Trophoblast cell (in vitro differentiated cells and primary cell): ENCODE data around the gene BTBD17.

Source experiments
- DNase-seq, 2 donors: peaks; one replicate each; pipeline ENCODE4 v3.0.0-alpha.2; 2016
- H2AFZ ChIP-seq: 2 replicates; pipeline ENCODE4 v1.6.1; 2013; ENCODE audit warnings: low read length, moderate library complexity, mild to moderate bottlenecking; ENCODE audit not compliant: insufficient read depth, poor library complexity
- H2AK5ac ChIP-seq: 2 replicates; pipeline ENCODE4 v1.6.1; 2013; ENCODE audit warnings: mild to moderate bottlenecking, low read length
- H2BK120ac ChIP-seq: 2 replicates; pipeline ENCODE4 v1.6.1; 2013; ENCODE audit warnings: low read length, mild to moderate bottlenecking, moderate library complexity; ENCODE audit not compliant: insufficient read depth, poor library complexity
- H2BK12ac ChIP-seq: 2 replicates; pipeline ENCODE4 v1.6.1; 2013; ENCODE audit warnings: mild to moderate bottlenecking, low read length, moderate library complexity
- H2BK5ac ChIP-seq: 2 replicates; pipeline ENCODE4 v1.6.1; 2013; ENCODE audit warnings: low read length, low read depth, moderate library complexity, mild to moderate bottlenecking; ENCODE audit not compliant: poor library complexity
- H3K14ac ChIP-seq: 2 replicates; pipeline ENCODE4 v1.6.1; 2013; ENCODE audit warnings: mild to moderate bottlenecking, low read length
- H3K18ac ChIP-seq: 2 replicates; pipeline ENCODE4 v1.6.1; 2013; ENCODE audit warnings: mild to moderate bottlenecking, low read length
- H3K23ac ChIP-seq: 2 replicates; pipeline ENCODE4 v1.6.1; 2013; ENCODE audit warnings: low read length
- H3K27ac ChIP-seq: 2 replicates; pipeline ENCODE4 v1.5.1; 2013; ENCODE audit warnings: low read depth, mild to moderate bottlenecking, inconsistent platforms, low read length, moderate library complexity
- H3K27me3 ChIP-seq: 2 replicates; pipeline ENCODE4 v1.6.1; 2013; ENCODE audit warnings: inconsistent platforms, mild to moderate bottlenecking, low read length, moderate library complexity; ENCODE audit not compliant: insufficient read depth
- H3K36me3 ChIP-seq, 2 experiments: 1 replicate in 1 of 2; 2 replicates in 1 of 2; pipeline ENCODE4 v1.6.1; 2013; ENCODE audit warnings: low read length in 2 of 2, mild to moderate bottlenecking in 2 of 2, moderate library complexity in 1 of 2; ENCODE audit not compliant: insufficient read depth in 2 of 2, control insufficient read depth in 1 of 2
- H3K4ac ChIP-seq: 2 replicates; pipeline ENCODE4 v1.6.1; 2013; ENCODE audit warnings: low read depth, mild to moderate bottlenecking, low read length, moderate library complexity
- H3K4me1 ChIP-seq, 2 experiments: 1 replicate in 1 of 2; 2 replicates in 1 of 2; pipeline ENCODE4 v1.6.1; 2013; ENCODE audit warnings: low read length in 2 of 2, mild to moderate bottlenecking in 2 of 2, moderate library complexity in 1 of 2; ENCODE audit not compliant: insufficient read depth in 2 of 2, control insufficient read depth in 1 of 2
- H3K4me2 ChIP-seq: 2 replicates; pipeline ENCODE4 v1.6.1; 2013; ENCODE audit warnings: inconsistent platforms, mild to moderate bottlenecking, low read length, moderate library complexity
- H3K4me3 ChIP-seq: 2 replicates; pipeline ENCODE4 v1.5.1; 2013; ENCODE audit warnings: mild to moderate bottlenecking, low read depth, low read length, inconsistent platforms
- H3K79me1 ChIP-seq: one replicate; pipeline ENCODE4 v1.6.1; 2013; ENCODE audit warnings: low read length
- H3K79me2 ChIP-seq: 2 replicates; pipeline ENCODE4 v1.6.1; 2013; ENCODE audit warnings: low read length, mild to moderate bottlenecking; ENCODE audit not compliant: control insufficient read depth, insufficient read depth, poor library complexity
- H3K9ac ChIP-seq: 2 replicates; pipeline ENCODE4 v1.6.1; 2013; ENCODE audit warnings: mild to moderate bottlenecking, low read length
- H3K9me3 ChIP-seq: 2 replicates; pipeline ENCODE4 v1.6.1; 2013; ENCODE audit warnings: low read depth, mild to moderate bottlenecking, control low read depth, inconsistent platforms, low read length; ENCODE audit not compliant: insufficient read depth
- H4K12ac ChIP-seq: 2 replicates; pipeline ENCODE4 v1.6.1; 2013; ENCODE audit warnings: low read depth, mild to moderate bottlenecking, low read length, moderate library complexity
- H4K8ac ChIP-seq: 2 replicates; pipeline ENCODE4 v1.6.1; 2013; ENCODE audit warnings: low read depth, mild to moderate bottlenecking, low read length, moderate library complexity
- H4K91ac ChIP-seq: one replicate; pipeline ENCODE4 v1.6.1; 2013; ENCODE audit warnings: low read depth, mild to moderate bottlenecking, low read length, moderate library complexity
- WGBS: extraction: QIAGEN DNeasy Blood & Tissue Kit; methylation state at CpG from one replicate; pipeline ENCODE4 v1.1.7; 2013; ENCODE audit warnings: missing lambda C conversion rate; ENCODE audit not compliant: insufficient read length, insufficient coverage; ENCODE audit errors: extremely low coverage; 5-methylcytosine and 5-hydroxymethylcytosine counted together

The BTBD17 gene

GRCh38 chr17:74394275-74394950 is 32.7 kb upstream of the BTBD17 start:
- no peak overlapping the region for H3K14ac ChIP-seq
- H3K18ac ChIP-seq: no peak overlapping the region
- H3K27ac ChIP-seq: no peak overlapping the region
- no peak overlapping the region for H4K12ac ChIP-seq
- DNase-seq: no peak
- H3K9ac ChIP-seq: no peak overlapping the region
- no peak overlapping the region for H4K91ac ChIP-seq
- H3K4me2 ChIP-seq: no peak overlapping the region
- peak overlapping the region; percentile 10 for H2AFZ ChIP-seq
- no peak overlapping the region for H2BK5ac ChIP-seq
- H2AK5ac ChIP-seq: no peak overlapping the region
- H2BK12ac ChIP-seq: no peak overlapping the region
- no peak overlapping the region for H3K4me3 ChIP-seq
- no peaks in the 10 kb centered on the region for H3K36me3 ChIP-seq
- H3K9me3 ChIP-seq: peaks cover 2% of the 10 kb centered on the region
- WGBS: no CpG with 5 or more reads among the region's 12 CpGs
- no peak overlapping the region for H3K4ac ChIP-seq
- no peaks in the 10 kb centered on the region for H3K79me1 ChIP-seq
- no peak overlapping the region for H2BK120ac ChIP-seq
- no peak overlapping the region for H3K23ac ChIP-seq
- no peaks in the 10 kb centered on the region for H3K79me2 ChIP-seq
- H3K27me3 ChIP-seq: no peaks in the 10 kb centered on the region
- no peak overlapping the region for H4K8ac ChIP-seq
- peaks cover 6 to 8% of the 10 kb centered on the region in 2 experiments for H3K4me1 ChIP-seq

DNA sequence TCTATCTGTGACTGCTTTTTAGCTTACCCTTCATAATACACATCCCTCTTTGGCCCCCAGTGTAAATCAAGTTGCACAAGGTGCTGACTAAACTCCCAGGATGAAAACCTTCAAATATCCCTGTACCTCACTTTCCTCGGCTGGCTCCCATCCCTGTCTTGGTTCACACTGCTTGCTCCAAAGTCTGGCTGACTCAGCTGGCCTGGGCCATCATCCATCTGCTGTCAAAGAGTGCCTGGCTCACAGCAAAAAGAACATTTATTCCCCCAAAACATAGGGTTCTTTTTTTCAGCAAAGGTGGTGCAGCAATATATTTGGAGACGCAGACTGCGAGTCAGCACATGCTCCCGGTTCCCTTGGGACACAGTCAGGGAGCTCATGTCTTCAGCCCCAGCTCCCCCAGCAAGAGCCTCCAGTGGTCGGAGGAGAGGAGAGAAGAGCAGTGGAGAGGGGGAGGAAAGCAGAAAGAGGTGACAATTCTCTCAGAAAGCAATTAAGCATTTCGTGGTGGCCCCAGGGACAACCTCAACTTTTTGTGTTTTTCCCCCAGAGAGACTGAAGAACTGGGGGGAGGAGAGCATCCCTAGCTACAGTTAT is 31.8 kb upstream of the BTBD17 start:
- Histone ChIP-seq H3K4ac (no peak overlapping the region), H3K18ac (no peak overlapping the region), H3K23ac (no peak overlapping the region), H3K4me2 (no peak overlapping the region), H2AFZ (no peak overlapping the region), H3K27ac (no peak overlapping the region), H3K9ac (no peak overlapping the region), H3K4me1 (peaks cover 6 to 8% of the 10 kb centered on the region in 2 experiments), H4K12ac (no peak overlapping the region), H2AK5ac (no peak overlapping the region), H3K27me3 (no peaks in the 10 kb centered on the region), H3K14ac (no peak overlapping the region), H3K79me1 (no peaks in the 10 kb centered on the region), H2BK5ac (no peak overlapping the region), H3K4me3 (no peak overlapping the region), H4K8ac (no peak overlapping the region), H2BK120ac (no peak overlapping the region), H3K9me3 (peaks cover 2% of the 10 kb centered on the region), H3K79me2 (no peaks in the 10 kb centered on the region), H2BK12ac (no peak overlapping the region), H4K91ac (no peak overlapping the region), H3K36me3 (no peaks in the 10 kb centered on the region)
- WGBS: no CpG with 5 or more reads among the region's 6 CpGs
- no peak for DNase-seq

GRCh38 chr17:74392848-74393247 is 31.2 kb upstream of the BTBD17 start:
- Histone ChIP-seq H3K36me3 (no peaks in the 10 kb centered on the region), H3K18ac (no peak overlapping the region), H2BK120ac (no peak overlapping the region), H3K79me2 (no peaks in the 10 kb centered on the region), H3K9ac (no peak overlapping the region), H3K4me2 (no peak overlapping the region), H3K14ac (no peak overlapping the region), H3K23ac (no peak overlapping the region), H3K27me3 (no peaks in the 10 kb centered on the region), H3K4ac (no peak overlapping the region), H4K8ac (no peak overlapping the region), H3K79me1 (no peaks in the 10 kb centered on the region), H2BK5ac (no peak overlapping the region), H3K9me3 (peaks cover 2% of the 10 kb centered on the region), H2AK5ac (no peak overlapping the region), H3K4me1 (peaks cover 6 to 8% of the 10 kb centered on the region in 2 experiments), H2AFZ (no peak overlapping the region), H3K27ac (no peak overlapping the region), H4K12ac (no peak overlapping the region), H2BK12ac (no peak overlapping the region), H3K4me3 (no peak overlapping the region), H4K91ac (no peak overlapping the region)
- no peak for DNase-seq
- WGBS: no CpG with 5 or more reads among the region's 5 CpGs

DNA sequence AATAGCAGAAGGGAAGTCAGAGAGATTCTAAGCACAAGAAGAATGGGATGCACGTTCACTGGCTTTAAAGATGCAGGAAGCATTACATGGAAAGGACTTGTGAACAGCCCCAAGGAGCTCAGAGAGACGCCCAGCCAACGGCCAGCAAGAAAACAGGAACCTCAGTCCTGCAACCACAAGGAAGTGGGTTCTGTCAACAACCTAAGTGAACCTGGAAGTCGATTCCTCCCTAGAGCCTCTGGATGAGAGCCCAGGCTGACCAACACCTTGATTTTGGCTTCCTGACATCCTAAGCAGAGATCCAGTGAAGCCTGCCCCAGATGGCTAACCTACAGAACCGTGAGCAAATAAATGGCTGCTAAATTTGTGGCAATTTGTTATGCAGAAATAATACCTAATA is 30.1 kb upstream of the BTBD17 start:
- H3K27me3 ChIP-seq: no peaks in the 10 kb centered on the region
- no peaks in the 10 kb centered on the region for H3K79me2 ChIP-seq
- WGBS: no CpG with 5 or more reads among the region's 5 CpGs
- peaks cover 6 to 8% of the 10 kb centered on the region in 2 experiments for H3K4me1 ChIP-seq
- no peak for DNase-seq
- H3K27ac ChIP-seq: no peak overlapping the region
- H3K4me3 ChIP-seq: no peak overlapping the region
- H4K8ac ChIP-seq: no peak overlapping the region
- no peak overlapping the region for H3K14ac ChIP-seq
- no peak overlapping the region for H2AK5ac ChIP-seq
- H2BK12ac ChIP-seq: no peak overlapping the region
- H2AFZ ChIP-seq: no peak overlapping the region
- no peak overlapping the region for H3K18ac ChIP-seq
- H2BK5ac ChIP-seq: no peak overlapping the region
- no peak overlapping the region for H3K4me2 ChIP-seq
- H4K91ac ChIP-seq: no peak overlapping the region
- no peak overlapping the region for H3K9ac ChIP-seq
- no peak overlapping the region for H4K12ac ChIP-seq
- H2BK120ac ChIP-seq: no peak overlapping the region
- H3K23ac ChIP-seq: no peak overlapping the region
- no peaks in the 10 kb centered on the region for H3K79me1 ChIP-seq
- peaks cover 2% of the 10 kb centered on the region for H3K9me3 ChIP-seq
- H3K36me3 ChIP-seq: no peaks in the 10 kb centered on the region
- H3K4ac ChIP-seq: no peak overlapping the region
